ENCODE results near the gene UBTF.

DNA sequence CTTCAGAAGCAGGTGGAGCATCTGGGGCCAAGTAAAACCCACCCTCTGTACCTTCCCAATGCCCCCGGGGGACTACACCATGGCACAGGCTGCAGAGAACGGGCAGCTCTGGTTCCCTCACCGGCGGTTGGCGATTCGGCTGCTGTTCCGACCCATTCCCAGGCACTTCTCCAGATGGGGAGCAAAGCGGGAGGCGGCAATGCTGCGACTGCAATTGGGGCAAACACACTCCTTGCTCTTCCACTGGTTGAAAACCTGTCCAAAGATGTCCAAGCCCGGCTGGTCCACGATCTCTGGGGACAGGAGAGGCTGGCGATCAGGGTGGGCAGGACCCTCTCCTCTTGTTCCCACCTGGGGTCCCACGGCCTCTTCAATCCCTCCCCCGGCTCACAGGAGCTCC, 22.4 kb downstream of the UBTF start:
- TF ChIP-seq, protein P1, sequence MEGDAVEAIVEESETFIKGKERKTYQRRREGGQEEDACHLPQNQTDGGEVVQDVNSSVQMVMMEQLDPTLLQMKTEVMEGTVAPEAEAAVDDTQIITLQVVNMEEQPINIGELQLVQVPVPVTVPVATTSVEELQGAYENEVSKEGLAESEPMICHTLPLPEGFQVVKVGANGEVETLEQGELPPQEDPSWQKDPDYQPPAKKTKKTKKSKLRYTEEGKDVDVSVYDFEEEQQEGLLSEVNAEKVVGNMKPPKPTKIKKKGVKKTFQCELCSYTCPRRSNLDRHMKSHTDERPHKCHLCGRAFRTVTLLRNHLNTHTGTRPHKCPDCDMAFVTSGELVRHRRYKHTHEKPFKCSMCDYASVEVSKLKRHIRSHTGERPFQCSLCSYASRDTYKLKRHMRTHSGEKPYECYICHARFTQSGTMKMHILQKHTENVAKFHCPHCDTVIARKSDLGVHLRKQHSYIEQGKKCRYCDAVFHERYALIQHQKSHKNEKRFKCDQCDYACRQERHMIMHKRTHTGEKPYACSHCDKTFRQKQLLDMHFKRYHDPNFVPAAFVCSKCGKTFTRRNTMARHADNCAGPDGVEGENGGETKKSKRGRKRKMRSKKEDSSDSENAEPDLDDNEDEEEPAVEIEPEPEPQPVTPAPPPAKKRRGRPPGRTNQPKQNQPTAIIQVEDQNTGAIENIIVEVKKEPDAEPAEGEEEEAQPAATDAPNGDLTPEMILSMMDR (IDR thresholded peaks at IDR 0.05) = no peak
- TF ChIP-seq POLR2A (IDR thresholded peaks at IDR 0.05) = no peak
